GM12874 (cell line): ENCODE measurements around the gene ZNF92.

Experiments used
- TF ChIP-seq, protein P1 (sequence below): IDR thresholded peaks from 2 replicates; pipeline ENCODE4 v1.5.1; 2011; ENCODE audit warnings: low read depth, mild to moderate bottlenecking, control low read depth, low read length, moderate library complexity; ENCODE audit not compliant: insufficient read depth

ZNF92 gene

DNA sequence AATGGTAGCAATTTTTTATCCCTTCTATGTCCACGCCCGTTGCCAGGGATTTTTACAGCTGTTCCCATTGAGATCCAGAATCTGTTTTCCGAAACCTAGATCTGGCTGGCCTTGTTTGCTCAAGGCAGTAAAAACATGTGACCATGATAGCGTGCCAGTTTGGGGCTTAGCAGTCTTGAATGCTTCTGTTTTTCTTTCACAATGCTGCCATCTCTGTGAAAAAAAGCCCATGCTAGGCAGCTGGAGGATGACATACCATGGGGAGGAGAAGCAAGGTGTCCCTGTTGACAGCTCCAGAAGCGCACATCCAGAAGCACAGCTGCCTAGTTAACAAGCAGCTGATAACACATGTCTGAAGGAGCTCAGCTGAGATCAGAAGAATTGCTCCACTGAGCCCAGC, 2.2 kb upstream of the ZNF92 start:
- TF ChIP-seq, protein P1, sequence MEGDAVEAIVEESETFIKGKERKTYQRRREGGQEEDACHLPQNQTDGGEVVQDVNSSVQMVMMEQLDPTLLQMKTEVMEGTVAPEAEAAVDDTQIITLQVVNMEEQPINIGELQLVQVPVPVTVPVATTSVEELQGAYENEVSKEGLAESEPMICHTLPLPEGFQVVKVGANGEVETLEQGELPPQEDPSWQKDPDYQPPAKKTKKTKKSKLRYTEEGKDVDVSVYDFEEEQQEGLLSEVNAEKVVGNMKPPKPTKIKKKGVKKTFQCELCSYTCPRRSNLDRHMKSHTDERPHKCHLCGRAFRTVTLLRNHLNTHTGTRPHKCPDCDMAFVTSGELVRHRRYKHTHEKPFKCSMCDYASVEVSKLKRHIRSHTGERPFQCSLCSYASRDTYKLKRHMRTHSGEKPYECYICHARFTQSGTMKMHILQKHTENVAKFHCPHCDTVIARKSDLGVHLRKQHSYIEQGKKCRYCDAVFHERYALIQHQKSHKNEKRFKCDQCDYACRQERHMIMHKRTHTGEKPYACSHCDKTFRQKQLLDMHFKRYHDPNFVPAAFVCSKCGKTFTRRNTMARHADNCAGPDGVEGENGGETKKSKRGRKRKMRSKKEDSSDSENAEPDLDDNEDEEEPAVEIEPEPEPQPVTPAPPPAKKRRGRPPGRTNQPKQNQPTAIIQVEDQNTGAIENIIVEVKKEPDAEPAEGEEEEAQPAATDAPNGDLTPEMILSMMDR = no peak

DNA sequence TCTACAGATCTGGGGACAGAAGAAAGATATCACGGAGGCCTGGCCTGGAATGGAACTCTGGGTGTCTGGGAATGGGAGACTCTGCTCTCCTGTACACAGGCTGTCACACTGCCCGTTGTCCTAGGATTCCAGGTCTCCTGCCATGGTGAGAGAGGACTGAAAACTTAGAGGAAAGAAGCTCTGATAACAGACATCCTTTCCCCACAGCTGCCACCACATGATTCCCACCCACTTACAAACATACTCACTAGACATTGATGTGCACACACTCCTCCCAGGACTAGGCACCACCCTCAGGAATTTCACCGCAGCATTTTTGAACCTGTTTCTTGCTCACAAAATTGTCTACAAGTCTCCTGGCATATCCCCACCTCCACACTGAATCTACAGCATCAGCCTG, 5.7 kb downstream of the ZNF92 start:
- TF ChIP-seq, protein P1 = no peak

DNA sequence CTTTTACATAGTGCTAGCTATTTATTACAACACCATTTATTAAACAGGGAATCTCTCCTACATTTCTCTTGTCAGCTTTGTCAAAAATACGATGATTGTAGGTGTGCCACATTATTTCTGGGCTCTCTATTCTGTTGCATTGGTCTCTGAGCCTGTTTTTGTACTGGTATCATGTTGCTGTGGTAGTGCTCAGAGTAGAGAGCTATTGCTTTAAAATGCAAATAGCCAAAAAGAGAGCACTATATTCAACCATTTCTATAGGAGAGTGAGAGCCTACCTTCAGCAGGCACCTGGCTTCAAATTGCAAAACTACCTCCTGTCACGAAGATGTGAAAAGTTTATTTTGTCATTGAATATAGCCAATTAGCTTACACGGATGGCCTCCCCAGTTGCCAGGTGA, 8.1 kb downstream of the ZNF92 start:
- TF ChIP-seq, protein P1 = no peak

DNA sequence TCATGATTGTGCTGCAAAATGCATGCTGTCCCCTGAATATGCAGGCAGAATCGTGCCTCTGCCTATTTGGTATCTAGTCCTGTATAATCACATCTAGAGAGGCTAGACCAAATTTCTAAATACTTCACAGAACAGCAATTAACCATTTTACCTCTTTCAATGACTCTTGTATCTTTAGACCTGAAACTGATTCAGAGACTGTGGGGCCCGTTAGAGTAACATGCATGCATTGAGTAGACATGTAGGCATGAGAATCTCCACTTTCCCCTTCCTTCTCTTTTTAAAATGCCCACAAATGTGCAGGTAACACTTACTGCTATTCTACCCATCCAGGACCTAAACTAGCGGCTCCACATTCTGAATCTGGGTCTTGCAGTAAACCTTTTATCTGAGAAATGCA, 8.8 kb downstream of the ZNF92 start:
- TF ChIP-seq, protein P1 = no peak

DNA sequence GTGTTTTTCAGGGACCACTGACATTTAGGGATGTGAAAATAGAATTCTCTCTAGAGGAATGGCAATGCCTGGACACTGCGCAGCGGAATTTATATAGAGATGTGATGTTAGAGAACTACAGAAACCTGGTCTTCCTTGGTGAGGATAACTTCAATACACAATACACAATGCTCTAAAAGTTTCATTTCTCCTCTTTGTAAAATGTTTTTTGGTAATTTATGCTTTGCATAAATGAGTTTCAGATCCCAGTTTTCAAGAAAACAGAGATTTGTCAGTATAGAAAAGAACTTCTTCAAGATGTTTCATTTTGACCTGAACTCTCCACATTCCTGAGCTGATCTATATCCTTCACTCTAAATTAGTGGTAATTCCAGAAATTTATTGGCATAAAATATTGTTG, 14.2 kb downstream of the ZNF92 start:
- TF ChIP-seq, protein P1 = no peak

DNA sequence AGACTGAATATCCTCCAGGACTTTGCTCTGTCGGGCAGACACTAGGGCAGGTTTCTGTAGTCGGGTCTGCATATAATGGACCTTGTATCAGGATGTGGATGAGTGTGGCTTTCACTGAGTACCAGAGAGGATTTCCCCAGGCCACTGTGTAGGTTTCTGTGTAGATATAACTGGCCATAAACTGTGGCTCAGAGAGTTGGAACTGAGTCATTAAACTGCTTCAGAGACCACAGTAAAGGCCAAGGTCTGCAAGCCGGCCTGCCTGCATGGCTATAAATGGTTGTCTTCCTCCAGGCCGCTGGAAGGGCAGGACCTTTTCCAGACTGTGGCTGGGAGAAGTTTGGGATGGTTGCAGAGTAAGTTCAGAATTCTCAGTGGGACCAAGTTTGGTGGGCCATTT, 16.9 kb downstream of the ZNF92 start:
- TF ChIP-seq, protein P1 = no peak

DNA sequence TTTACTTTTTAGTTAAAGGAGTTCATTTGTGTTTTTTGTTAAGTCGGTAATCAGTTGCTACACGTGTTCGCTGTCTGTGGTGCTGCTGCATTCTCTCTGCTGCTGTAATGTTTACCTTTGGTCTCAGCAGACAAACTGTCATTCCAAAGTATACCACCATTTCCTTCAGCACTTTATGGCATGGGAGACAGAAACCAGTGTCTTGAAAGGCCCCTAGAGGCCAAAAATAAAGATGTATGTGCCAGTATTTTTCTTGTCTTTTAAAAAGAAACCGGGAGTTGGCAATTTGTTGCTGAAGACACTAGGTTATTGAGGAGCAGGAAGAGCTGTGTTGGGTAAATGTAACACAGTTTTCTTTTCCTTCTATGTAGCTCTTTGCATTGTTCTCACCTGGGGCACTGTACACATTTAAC, 24.1 kb downstream of the ZNF92 start:
- TF ChIP-seq, protein P1 = no peak

DNA sequence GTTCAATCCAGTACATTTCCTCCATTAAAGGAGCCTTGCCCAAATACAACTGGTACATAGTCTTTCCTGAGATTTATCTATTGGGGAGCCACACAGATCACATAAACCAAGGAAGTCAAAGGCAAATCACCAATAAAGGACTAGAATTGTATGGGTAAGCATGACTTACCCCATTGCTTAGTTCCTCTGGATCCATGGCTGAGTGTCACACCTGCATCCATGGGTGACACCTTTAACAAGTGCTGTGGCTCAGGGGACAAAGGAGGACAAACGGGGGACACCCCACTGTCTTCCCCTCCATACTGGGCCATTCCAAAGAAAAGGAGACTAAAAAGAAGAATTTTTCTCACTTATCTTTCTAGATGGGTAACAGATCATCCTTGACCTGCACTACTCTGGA, 30.4 kb downstream of the ZNF92 start:
- TF ChIP-seq, protein P1 = no peak
